Mucosa of stomach (tissue), 1 donor: Measurements from ENCODE around the gene MT1B.

Experiments used
- H3K27me3 ChIP-seq: one replicate; pipeline ENCODE4 v1.7.0; 2013; ENCODE audit warnings: mild to moderate bottlenecking, low read length; ENCODE audit not compliant: control insufficient read depth, insufficient read depth
- H3K36me3 ChIP-seq: one replicate; pipeline ENCODE4 v1.7.0; 2013; ENCODE audit warnings: low read length; ENCODE audit not compliant: control insufficient read depth, insufficient read depth
- H3K4me1 ChIP-seq: one replicate; pipeline ENCODE4 v1.7.0; 2013; ENCODE audit warnings: mild to moderate bottlenecking, low read length; ENCODE audit not compliant: control insufficient read depth, insufficient read depth
- H3K4me3 ChIP-seq: one replicate; pipeline ENCODE4 v1.7.0; 2013; ENCODE audit warnings: low read length
- H3K9ac ChIP-seq: one replicate; pipeline ENCODE4 v1.7.0; 2013; ENCODE audit warnings: mild to moderate bottlenecking, low read length, moderate library complexity
- H3K9me3 ChIP-seq: one replicate; pipeline ENCODE4 v1.7.0; 2013; ENCODE audit warnings: mild to moderate bottlenecking, low read length, moderate library complexity; ENCODE audit not compliant: control insufficient read depth
- donor health status: Pancreatic carcinoma.

Gene MT1B

GRCh38 chr16:56689171-56689570 lies 37.5 kb downstream of the MT1B start:
- Histone ChIP-seq H3K9ac (no peak overlapping the region), H3K27me3 (no peaks in the 10 kb centered on the region), H3K9me3 (no peaks in the 10 kb centered on the region), H3K36me3 (no peaks in the 10 kb centered on the region), H3K4me3 (no peak overlapping the region), H3K4me1 (peaks cover 16% of the 10 kb centered on the region)

GRCh38 chr16:56690420-56691122 lies 38.9 kb downstream of the MT1B start:
- H3K27me3 ChIP-seq: no peaks in the 10 kb centered on the region
- no peak overlapping the region for H3K9ac ChIP-seq
- H3K36me3 ChIP-seq: no peaks in the 10 kb centered on the region
- no peak overlapping the region for H3K4me3 ChIP-seq
- no peaks in the 10 kb centered on the region for H3K9me3 ChIP-seq
- H3K4me1 ChIP-seq: peaks cover 13% of the 10 kb centered on the region

GRCh38 chr16:56691885-56692284 lies 40.2 kb downstream of the MT1B start:
- no peaks in the 10 kb centered on the region for H3K36me3 ChIP-seq
- no peak overlapping the region for H3K9ac ChIP-seq
- H3K27me3 ChIP-seq: no peaks in the 10 kb centered on the region
- no peak overlapping the region for H3K4me3 ChIP-seq
- no peaks in the 10 kb centered on the region for H3K9me3 ChIP-seq
- peaks cover 13% of the 10 kb centered on the region for H3K4me1 ChIP-seq

- Histone ChIP-seq H3K27me3 (no peaks in the 10 kb centered on the region), H3K4me1 (no peaks in the 10 kb centered on the region), H3K36me3 (no peaks in the 10 kb centered on the region), H3K9me3 (no peaks in the 10 kb centered on the region), H3K4me3 (no peak overlapping the region), H3K9ac (no peak overlapping the region)
Observed at GRCh38 chr16:56695246-56695645, 43.6 kb downstream of the MT1B start.

- H3K9ac ChIP-seq: no peak overlapping the region
- H3K9me3 ChIP-seq: no peaks in the 10 kb centered on the region
- no peak overlapping the region for H3K4me3 ChIP-seq
- H3K4me1 ChIP-seq: peaks cover 4% of the 10 kb centered on the region
- H3K36me3 ChIP-seq: no peaks in the 10 kb centered on the region
- H3K27me3 ChIP-seq: no peaks in the 10 kb centered on the region
Observed at GRCh38 chr16:56697456-56698155, 45.9 kb downstream of the MT1B start.

GRCh38 chr16:56700195-56700594 lies 48.5 kb downstream of the MT1B start:
- Histone ChIP-seq H3K27me3 (no peaks in the 10 kb centered on the region), H3K36me3 (no peaks in the 10 kb centered on the region), H3K4me1 (peaks cover 4% of the 10 kb centered on the region), H3K9me3 (no peaks in the 10 kb centered on the region), H3K4me3 (no peak overlapping the region), H3K9ac (no peak overlapping the region)

GRCh38 chr16:56700631-56701030 lies 48.9 kb downstream of the MT1B start:
- Histone ChIP-seq H3K4me3 (no peak overlapping the region), H3K36me3 (no peaks in the 10 kb centered on the region), H3K9me3 (no peaks in the 10 kb centered on the region), H3K27me3 (no peaks in the 10 kb centered on the region), H3K9ac (no peak overlapping the region), H3K4me1 (peaks cover 4% of the 10 kb centered on the region)

- Histone ChIP-seq H3K27me3 (no peaks in the 10 kb centered on the region), H3K4me1 (peaks cover 4% of the 10 kb centered on the region), H3K9me3 (no peaks in the 10 kb centered on the region), H3K36me3 (no peaks in the 10 kb centered on the region), H3K4me3 (no peak overlapping the region), H3K9ac (no peak overlapping the region)
Observed at GRCh38 chr16:56701534-56701933, 49.8 kb downstream of the MT1B start.
